HG02610 (cell line): Measurements from ENCODE around the gene ZNF423.

Experiments used
- ATAC-seq: cut with Tn5 transposase; IDR thresholded peaks from one replicate; pipeline ENCODE4 v1.9.1; 2021; ENCODE audit warnings: mild to moderate bottlenecking, moderate library complexity; ENCODE audit not compliant: unreplicated experiment

Gene ZNF423

GRCh38 chr16:49502136-49502881, 353.6 kb downstream of the ZNF423 start:
- no peak for ATAC-seq

DNA sequence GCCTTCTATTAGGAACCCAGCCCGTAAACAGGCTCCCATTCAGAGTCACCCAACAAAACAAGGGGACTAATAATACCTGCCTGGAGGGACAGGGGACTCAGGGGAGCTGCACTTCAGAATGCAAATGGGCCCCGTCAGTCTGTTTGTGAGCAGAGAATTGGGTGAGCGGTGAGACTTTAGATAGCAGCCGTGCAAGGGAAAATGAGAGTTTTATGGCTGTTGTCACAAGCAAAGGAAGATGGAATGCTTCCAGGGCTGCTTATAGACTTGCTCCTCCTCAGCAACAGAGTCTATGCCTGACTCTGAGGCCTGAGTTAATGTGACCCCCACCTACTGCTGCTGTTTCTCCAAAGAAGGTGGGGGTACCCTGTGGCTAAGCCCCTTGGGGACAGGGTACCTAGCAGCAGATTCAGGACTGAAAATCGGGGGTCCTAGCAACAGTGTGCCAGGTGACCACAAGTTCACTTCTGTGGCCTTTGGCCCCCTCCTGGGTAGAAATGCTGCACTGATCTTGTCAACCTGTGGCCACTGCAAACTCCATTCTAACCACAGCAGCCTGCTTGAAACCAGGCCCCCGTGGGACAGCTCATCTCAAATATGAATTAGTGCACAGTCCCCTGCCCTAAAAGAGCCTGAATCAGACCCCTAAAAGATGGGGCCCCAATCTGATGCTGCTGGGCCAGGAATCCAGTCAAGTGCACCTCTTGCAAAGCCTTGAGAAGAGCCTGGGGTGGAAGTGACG, 355.9 kb downstream of the ZNF423 start:
- ATAC-seq, result no peak

GRCh38 chr16:49499414-49499785, 356.5 kb downstream of the ZNF423 start:
- ATAC-seq, result no peak

DNA sequence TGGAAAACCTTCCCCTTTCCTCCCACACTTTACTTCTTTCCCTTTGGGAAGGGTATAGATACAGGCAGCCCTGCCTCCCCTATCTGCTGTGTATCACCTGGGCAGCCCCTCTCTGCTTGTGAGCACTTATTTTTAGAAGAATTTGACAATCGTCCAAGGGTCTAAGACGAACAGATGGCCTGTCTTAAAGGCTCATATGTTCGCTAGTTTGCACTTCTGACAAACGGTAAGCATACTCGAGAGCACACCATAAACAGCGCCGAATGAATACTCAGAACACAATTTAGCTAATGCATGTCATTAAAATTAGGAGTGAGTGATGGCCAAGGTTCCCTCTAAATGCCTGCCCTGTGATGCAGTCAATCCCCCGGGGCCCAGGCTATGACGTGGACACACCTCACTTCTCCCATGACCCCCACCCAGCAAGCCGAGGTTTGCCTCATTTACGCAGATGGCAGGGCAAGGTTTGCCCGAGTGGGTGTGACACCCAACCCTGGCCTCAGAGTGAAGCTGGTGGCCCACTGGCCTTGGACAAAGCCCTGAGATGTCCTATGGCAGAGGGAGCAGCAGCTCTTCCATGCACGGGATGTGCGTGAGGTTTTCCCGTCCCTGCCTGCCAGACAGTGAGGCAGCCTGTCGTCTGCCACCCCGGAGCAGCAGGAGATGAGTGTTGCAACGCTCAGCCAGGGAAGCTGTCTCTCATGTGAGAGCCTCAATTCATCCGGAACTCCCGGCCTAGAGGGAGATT, 357.1 kb downstream of the ZNF423 start:
- no peak for ATAC-seq

- ATAC-seq, result no peak
These were observed 357.6 kb downstream of the ZNF423 start for GRCh38 chr16:49498264-49498663.

- ATAC-seq, result no peak
These were observed 358.4 kb downstream of the ZNF423 start for GRCh38 chr16:49497466-49497865.

- no peak for ATAC-seq
These were observed 359.3 kb downstream of the ZNF423 start for GRCh38 chr16:49496656-49497055.

GRCh38 chr16:49495596-49496355, 360.1 kb downstream of the ZNF423 start:
- no peak for ATAC-seq

- ATAC-seq, result no peak
These were observed 360.9 kb downstream of the ZNF423 start for GRCh38 chr16:49494891-49495566.

DNA sequence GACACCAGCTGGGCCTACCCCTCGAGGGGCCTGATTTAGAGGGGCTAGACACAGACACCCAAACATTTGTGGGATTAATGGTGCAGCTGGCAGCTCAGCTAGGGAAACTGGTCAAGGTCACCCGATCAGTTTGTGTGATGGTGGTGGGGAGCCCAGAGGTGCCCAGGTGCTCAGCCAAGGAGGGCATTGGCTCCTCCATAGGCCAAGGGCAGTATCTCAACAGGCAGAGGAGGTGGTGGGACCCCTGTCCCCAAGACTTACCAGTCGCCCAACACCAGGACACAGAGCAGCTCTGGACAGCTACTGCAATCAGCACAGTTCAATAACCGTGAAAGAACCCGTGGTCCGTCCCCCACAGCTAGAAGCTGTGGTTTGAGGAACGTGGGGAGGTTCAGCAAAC, 361.4 kb downstream of the ZNF423 start:
- ATAC-seq, result no peak

DNA sequence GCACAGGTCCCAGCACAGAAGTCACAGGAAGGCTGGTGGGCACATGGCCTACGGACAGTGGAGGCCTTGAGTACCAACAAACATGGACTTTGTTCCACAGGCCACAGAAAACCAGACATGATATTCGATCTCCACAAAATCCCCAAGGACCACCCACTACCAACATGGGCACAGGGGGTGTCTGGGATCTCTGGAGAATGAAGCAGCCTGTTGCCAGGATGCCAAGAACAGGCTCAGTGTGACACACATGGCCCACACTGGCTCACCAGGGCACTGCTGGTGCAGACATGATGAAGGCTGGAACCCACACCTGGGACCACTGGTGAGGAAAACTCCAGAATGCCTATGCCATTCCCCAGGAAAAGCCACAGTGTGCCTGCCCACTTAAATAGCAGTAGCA, 362.1 kb downstream of the ZNF423 start:
- no peak for ATAC-seq

DNA sequence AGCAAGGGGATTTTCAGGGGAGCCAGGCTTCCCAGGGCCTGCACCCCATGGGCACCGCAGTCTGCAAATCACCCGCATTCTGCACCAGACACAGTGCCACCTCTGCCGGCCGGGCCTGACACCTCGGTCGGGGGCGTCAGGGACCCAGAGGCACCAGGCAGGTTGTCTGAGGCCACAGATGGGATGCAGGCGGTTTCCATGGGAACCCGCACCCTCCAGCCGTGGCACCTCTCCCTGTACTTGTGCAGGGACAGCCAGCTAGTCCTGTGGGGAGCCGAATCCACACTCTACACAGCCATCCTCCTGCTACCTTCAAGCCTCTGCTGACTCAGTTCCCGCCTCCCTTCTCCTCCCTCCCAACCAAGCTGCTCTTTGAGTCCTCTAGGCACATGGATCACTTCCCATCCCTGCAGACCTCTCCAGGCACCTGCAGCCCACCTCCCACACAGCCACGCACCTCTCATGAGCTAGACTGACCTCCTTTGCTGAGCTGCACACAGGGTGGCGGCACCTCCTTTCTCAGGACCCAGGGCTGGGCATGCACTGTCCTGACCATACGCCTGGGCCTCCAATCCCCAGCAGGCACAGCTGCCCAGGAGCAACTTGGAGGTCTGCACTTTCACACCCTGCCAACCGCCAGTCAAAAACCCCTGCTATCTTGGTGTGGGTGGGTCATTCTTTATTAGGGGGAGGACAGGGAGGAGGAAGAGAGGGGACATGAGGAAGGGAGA, 362.9 kb downstream of the ZNF423 start:
- ATAC-seq, result no peak

- no peak for ATAC-seq
These were observed 363.8 kb downstream of the ZNF423 start for GRCh38 chr16:49491771-49492761.

DNA sequence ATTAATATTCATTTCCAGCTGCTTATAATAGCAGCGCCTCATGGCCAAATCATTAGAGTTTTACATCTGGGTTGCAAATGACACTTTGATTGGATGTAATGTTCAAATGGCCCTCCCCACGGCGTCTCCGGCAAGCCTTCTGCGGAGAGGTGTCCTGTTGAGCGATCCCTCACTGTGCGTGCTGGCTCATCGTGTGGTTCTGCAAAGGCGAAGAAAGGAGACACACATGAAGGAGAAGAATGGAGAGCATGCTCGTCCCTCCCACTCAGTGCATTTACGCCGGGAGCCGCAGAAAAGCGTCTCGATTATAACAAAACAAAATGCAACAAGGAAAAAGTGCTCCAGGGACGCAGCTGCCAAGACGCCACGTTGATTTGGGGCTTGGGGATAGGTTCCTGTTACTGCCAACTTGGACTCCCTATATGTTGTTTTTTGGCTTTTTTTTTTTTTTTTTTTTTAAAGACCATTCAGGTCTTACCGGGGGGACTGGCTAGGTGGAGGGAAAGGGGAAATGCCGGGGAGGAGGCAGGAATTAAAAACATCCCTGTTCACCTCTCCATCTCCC, 364.7 kb downstream of the ZNF423 start:
- no peak for ATAC-seq

DNA sequence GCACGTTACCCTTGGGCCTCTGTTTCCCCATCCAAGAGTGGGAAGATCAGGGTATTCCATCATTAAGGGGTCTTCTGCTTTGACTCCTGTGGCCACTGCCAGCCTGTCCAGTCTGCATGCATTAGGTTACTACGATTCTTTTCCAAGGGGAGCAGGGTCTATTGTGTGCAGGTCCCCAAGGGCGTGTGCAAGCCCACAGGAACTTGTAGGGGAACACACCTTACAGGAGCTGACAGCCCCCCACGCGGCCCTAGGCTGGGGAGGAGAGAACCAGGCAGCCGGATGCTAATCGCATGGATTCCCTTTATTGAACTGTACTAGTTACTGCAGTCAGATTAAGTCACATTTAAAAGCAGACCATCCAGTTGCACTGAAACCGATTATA, 365.6 kb downstream of the ZNF423 start:
- no peak for ATAC-seq

GRCh38 chr16:49489686-49490320, 366.1 kb downstream of the ZNF423 start:
- no peak for ATAC-seq

- no peak for ATAC-seq
These were observed 367.0 kb downstream of the ZNF423 start for GRCh38 chr16:49488740-49489525.
